HG03558 (cell line): ENCODE results near the gene LPCAT3.

Experiments used
- ATAC-seq: cut with Tn5 transposase; IDR thresholded peaks from one replicate; pipeline ENCODE4 v1.9.1; 2021; ENCODE audit warnings: moderate number of reproducible peaks; ENCODE audit not compliant: unreplicated experiment; ENCODE audit errors: extremely low read depth

Gene LPCAT3

DNA sequence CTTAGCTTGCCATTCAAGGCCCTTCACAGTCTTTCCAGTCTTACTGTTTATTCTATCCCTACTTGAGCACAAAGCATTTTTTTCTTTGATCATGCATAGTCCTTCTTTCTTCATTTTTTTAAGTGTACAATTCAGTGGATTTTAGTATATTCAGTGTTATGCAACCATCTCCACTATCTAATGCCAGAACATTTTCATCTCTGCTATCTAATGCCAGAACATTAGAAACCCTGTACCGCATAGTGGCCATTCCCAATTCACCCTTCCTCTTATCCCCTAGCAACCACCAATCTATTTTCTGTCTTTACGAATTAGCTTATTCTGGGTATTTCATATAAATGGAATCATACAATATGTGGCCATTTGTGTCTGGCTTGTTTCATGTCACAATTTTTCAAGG, 13.4 kb downstream of the LPCAT3 start:
- no peak for ATAC-seq

- ATAC-seq, result no peak
Measured at GRCh38 chr12:7004287-7004803, 13.9 kb downstream of the LPCAT3 start.

- no peak for ATAC-seq
Measured at GRCh38 chr12:7001921-7002591, 16.2 kb downstream of the LPCAT3 start.

- no peak for ATAC-seq
Measured at GRCh38 chr12:6998715-6999451, 19.4 kb downstream of the LPCAT3 start.

- no peak for ATAC-seq
Measured at GRCh38 chr12:6996040-6996441, 22.2 kb downstream of the LPCAT3 start.

DNA sequence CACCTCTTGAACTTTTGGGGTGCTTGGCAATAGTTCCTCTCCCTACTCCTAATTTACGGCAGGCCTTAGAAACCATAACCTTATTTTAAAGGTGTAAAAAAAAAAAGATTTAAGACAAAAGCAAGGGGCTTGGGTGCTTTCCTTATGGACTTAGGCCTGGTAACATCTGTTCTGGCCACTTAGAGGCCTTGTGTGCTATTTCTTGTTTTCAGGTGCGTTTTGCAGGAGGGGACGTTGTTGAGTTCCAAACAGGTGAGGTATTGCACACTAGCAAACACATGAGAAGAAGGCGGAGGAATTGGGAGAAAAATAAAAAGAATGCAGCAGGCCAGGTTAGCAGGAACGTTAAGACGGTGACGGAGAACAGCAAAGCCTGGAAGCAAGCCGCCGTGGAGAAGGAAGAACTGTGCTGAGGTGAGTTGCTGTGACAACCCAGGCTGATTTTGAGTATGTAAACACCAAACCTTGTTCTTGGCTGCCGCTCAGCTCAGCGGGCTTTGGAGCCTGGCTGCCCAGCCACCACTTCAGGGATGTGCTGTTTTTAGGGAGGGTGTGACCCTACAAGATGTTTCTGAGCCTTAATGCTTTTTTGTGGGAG, 30.2 kb downstream of the LPCAT3 start:
- ATAC-seq, result no peak

DNA sequence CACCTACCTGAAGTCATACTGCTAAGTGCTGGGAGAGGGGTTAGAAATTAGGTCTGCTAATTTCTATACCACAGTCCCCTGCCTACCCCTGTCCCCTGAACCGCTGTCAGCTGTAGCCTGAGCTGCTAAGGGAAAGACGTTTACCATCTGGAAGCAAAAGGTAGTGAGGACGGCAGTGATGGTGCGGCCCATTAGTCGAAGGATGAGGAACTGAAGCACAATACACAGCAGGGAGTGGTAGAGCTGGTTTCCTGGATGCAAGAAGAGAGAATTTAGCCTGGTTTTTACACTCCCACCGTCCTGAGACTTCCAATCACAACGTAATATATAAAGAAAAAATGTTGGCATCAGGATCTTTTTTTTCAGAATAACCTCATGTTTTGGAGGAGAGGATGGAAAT, 35.7 kb downstream of the LPCAT3 start:
- ATAC-seq, result no peak

GRCh38 chr12:6981152-6982052, 36.9 kb downstream of the LPCAT3 start:
- ATAC-seq, result no peak

DNA sequence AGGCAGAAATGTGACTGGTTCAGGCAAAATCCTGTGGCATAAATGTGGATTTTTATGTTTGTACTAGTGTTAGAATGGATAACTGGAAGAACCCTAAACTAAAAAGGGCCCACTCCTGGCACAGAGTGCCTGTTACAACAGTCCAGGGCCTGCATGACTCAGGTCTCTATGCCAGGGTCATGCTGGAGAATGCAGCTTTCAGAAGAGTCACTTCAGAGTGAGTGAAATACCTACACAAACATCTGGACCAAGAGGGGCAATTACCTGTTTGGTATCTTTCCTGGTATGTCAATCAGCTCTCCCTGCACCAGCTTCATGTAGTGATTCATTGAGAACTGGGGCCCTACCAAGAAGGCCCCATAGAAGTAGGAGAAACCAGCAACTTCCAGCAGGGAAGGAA, 37.5 kb downstream of the LPCAT3 start:
- no peak for ATAC-seq

DNA sequence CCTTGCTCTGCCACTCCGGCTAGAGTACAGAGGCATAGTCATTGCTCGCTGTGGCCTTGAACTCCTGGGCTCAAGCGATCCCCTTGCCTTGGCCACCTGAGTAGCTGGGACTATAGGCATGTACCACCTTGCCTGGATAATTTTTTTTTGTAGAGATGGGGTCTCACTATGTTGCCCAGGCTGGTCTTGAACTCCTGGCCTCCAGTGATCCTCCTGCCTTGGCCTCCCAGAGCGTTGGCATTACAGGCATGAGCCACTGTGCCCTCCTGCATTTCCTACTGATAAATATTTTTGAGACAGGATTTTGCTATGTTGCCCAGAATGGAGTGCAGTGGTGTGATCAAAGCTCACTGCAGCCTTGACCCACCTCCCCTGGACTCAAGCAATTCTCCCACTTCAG, 38.2 kb downstream of the LPCAT3 start:
- no peak for ATAC-seq

DNA sequence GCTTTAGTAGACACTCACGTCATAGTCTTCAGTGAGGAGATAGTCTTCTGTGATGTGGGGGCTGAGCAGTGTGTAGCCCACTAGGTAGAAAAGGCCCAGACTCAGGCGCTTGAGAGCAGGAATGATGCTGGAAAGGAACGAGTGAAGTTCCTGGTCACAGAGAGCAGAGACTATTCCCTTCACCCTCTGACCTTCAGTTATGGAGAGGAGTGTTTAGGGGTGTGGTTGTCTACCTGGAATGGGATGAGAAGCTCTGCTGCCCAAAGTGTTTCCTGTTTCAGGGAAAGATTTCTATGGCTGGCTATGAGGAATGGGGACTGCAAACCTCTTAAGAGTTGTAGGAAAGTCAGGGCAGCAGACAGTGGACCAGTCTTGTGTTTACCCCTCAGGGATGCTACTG, 38.8 kb downstream of the LPCAT3 start:
- no peak for ATAC-seq

DNA sequence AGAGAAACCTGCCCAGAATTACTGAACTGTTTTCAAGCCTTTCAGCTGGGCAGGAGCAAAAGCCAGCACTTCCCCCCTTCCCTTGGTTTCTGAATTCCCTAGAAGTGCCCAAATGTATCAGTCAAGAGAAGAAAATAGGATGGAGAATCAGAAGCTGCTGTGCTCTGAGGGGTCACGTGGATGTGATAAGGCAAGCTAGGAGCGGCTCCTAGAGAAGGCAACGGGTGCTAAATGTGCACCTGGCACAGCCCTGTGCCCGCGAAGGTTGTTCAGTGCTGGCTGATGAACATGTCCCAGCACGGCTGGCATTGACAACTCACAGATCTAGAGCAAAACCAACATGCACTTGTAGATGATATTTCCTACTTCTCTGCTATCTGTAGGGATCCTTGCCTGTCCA, 39.3 kb downstream of the LPCAT3 start:
- ATAC-seq, result no peak

DNA sequence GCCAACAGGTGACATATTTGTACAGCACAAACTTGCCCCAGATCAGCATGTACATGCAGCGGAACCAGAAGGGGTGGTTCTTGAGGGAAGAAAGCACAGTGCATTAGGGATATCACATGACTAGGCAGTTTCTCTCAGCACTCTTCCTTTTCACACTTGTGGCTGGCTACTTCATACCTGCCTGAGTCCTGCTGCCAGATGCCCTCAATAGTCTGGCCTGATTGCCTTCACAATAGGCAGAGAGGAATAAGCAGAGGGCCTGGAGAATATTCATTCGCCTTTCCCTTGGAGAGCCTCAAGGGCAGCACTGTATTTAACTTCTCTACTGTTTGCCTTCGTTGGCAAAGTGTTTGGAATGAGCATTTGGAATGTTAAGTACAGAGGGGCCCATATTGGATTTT, 39.7 kb downstream of the LPCAT3 start:
- ATAC-seq, result no peak

GRCh38 chr12:6978188-6978587, 40.1 kb downstream of the LPCAT3 start:
- no peak for ATAC-seq

GRCh38 chr12:6977653-6978052, 40.6 kb downstream of the LPCAT3 start:
- no peak for ATAC-seq

DNA sequence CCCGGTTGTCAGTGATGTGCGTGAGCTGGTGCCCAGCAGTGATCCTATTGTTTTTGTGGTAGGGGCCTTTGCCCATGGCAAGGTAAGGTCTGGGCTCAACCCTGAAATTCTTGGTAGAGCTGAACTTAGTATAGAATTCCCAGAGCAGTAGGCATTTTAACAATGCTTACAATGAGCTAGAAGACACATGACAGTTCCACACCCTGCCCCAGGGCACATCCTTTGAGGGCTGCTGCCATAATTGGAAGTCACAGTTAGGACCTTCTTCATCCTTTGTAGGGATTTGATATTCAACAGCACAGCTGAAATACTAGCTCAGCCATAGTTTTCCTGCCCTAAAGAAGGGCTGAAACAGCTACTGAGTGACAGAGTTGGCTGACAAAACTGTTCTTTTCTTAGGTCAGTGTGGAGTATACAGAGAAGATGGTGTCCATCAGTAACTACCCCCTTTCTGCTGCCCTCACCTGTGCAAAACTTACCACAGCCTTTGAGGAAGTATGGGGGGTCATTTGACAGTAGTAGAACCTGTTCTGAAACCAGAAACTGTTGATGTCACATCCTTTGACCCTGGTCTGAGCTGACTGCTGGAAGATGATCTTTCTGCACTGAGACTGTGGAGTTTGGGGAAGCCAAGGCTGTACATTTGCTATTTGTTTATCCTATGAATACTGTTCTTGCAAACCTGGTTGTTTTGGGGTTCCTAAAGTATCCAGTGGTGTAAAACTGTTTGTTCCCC, 42.8 kb downstream of the LPCAT3 start:
- no peak for ATAC-seq

GRCh38 chr12:6974180-6974579, 44.1 kb downstream of the LPCAT3 start:
- ATAC-seq, result no peak

GRCh38 chr12:6970096-6970527, 48.2 kb downstream of the LPCAT3 start:
- peak; percentile 21 for ATAC-seq

DNA sequence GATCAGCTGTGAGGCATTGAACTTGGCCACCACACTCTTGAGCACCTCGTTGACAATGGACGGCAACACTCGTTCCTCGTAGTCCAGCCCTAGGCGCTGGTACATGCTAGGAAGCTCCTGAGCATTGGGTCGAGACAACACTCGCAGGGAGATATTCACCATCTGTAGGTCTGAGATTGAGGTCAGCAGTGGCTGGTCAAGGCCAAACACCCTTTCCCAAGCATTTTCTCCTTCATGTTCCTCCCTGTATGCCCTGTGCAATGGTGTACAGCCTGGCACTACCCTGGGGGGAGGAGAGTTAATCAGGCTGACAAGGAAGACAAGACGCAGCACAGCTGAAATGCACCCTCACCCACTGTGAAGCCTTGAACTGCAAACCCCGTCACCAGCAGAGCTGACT, 49.9 kb downstream of the LPCAT3 start:
- no peak for ATAC-seq

DNA sequence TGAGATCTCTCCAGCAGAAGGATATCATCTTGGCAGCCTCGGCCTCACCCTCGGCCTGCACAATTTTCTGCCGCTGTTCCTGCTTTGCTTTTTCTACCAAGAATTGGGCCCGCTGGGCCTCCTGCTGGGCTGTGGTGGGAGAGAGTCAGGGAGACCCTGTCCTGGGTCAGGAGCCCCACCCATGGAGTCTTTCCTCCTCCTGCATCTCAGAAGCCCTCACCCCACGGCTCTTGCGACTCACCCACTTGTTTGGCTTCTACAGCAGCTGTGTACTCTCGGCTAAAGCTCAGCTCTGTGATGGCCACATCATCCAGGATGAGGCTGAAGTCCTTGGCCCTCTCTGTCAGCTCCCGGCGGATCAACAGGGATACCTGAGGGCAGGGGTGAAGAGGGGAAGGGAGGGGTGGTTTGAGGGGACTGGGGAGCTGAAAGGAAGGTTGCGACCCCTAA, 50.6 kb downstream of the LPCAT3 start:
- ATAC-seq, result no peak
